HEK293 (cell line): Measurements from ENCODE around the gene LHFPL6.

Experiments
- CTCF ChIA-PET: fragments of 350-600 bp; formaldehyde crosslinking; extraction: SDS; loops from one replicate; lab custom pipeline; 2021; ENCODE audit warnings: antibody characterized with exemption; lab: Yijun Ruan, JAX
- POLR2A ChIA-PET: fragments of 300-600 bp; formaldehyde crosslinking; extraction: SDS; loops from one replicate; lab custom pipeline; 2020; ENCODE audit warnings: antibody characterized with exemption, inconsistent platforms; lab: Yijun Ruan, JAX
- H3K27ac ChIP-seq: fragments of 200-500 bp; sonication (Bioruptor generic); 2 replicates; pipeline ENCODE4 v1.5.1; 2014; ENCODE audit warnings: low read depth, low read length, control low read depth, inconsistent platforms; ENCODE audit errors: extremely low read depth
- H3K36me3 ChIP-seq, 2 experiments: fragments of 200-500 bp in 1 of 2; sonication (Bioruptor generic) in 1 of 2; 1 replicate in 1 of 2; 2 replicates in 1 of 2; pipeline ENCODE4 v1.5.1; 2014 to 2017; ENCODE audit warnings: inconsistent platforms in 2 of 2, low read length in 2 of 2; ENCODE audit not compliant: control insufficient read depth in 2 of 2, insufficient read depth in 1 of 2
- H3K4me1 ChIP-seq: fragments of 200-500 bp; sonication (Bioruptor generic); 2 replicates; pipeline ENCODE4 v1.5.1; 2014; ENCODE audit warnings: mild to moderate bottlenecking, low read length, inconsistent platforms; ENCODE audit not compliant: control insufficient read depth, insufficient read depth
- H3K4me3 ChIP-seq: 2 replicates; pipeline ENCODE4 v1.5.1; 2011; ENCODE audit warnings: low read depth, mild to moderate bottlenecking, control low read depth, low read length, moderate library complexity
- H3K9me3 ChIP-seq: fragments of 200-500 bp; sonication (Bioruptor generic); 2 replicates; pipeline ENCODE4 v1.5.1; 2014; ENCODE audit warnings: low read depth, low read length, inconsistent platforms; ENCODE audit not compliant: control insufficient read depth, insufficient read depth
- ZNF140 ChIP-seq: fragments of 450-650 bp; formaldehyde crosslinking; IDR thresholded peaks from 2 replicates; pipeline ENCODE4 v1.5.1; 2016; ENCODE audit warnings: missing biosample characterization, missing genetic modification characterization
- ZNF302 ChIP-seq: fragments of 450-650 bp; formaldehyde crosslinking; IDR thresholded peaks from 2 replicates; pipeline ENCODE4 v1.5.1; 2016; ENCODE audit warnings: missing biosample characterization, missing genetic modification characterization, low read depth
- ZNF521 ChIP-seq: fragments of 450-650 bp; formaldehyde crosslinking; IDR thresholded peaks from 2 replicates; pipeline ENCODE4 v1.5.1; 2017; ENCODE audit warnings: missing biosample characterization, mild to moderate bottlenecking, missing genetic modification characterization
- ZNF76 ChIP-seq: fragments of 450-650 bp; formaldehyde crosslinking; IDR thresholded peaks from 2 replicates; pipeline ENCODE4; 2016; ENCODE audit warnings: low read depth, missing biosample characterization, missing genetic modification characterization, borderline replicate concordance
- ZNF776 ChIP-seq: fragments of 450-650 bp; formaldehyde crosslinking; IDR thresholded peaks from 2 replicates; pipeline ENCODE4 v1.5.0; 2017; ENCODE audit warnings: missing biosample characterization, missing genetic modification characterization, borderline replicate concordance
- ZSCAN30 ChIP-seq: fragments of 450-650 bp; IDR thresholded peaks from 2 replicates; pipeline ENCODE4 v1.5.1; 2018; ENCODE audit warnings: missing biosample characterization, mild to moderate bottlenecking, missing genetic modification characterization, moderate library complexity
- ZXDB ChIP-seq: fragments of 450-650 bp; formaldehyde crosslinking; IDR thresholded peaks from 2 replicates; pipeline ENCODE4 v1.5.1; 2016; ENCODE audit warnings: missing biosample characterization, missing genetic modification characterization
- TF ChIP-seq, protein P1 (sequence below): fragments of 450-650 bp; formaldehyde crosslinking; IDR thresholded peaks from 2 replicates; pipeline ENCODE4 v1.5.1; 2016; ENCODE audit warnings: missing biosample characterization, missing genetic modification characterization, borderline replicate concordance
- TF ChIP-seq, protein P2 (sequence below): fragments of 450-650 bp; formaldehyde crosslinking; IDR thresholded peaks from 2 replicates; pipeline ENCODE4 v1.5.1; 2016; ENCODE audit warnings: missing biosample characterization, missing genetic modification characterization
- TF ChIP-seq, protein P3 (sequence below): fragments of 450-650 bp; formaldehyde crosslinking; IDR thresholded peaks from 2 replicates; pipeline ENCODE4 v1.5.1; 2017; ENCODE audit warnings: missing biosample characterization, missing genetic modification characterization
- TF ChIP-seq, protein P4 (sequence below): fragments of 450-650 bp; formaldehyde crosslinking; IDR thresholded peaks from 2 replicates; pipeline ENCODE4 v1.5.1; 2017; ENCODE audit warnings: missing biosample characterization, mild to moderate bottlenecking, missing genetic modification characterization, moderate library complexity
- TF ChIP-seq, protein P5 (sequence below): fragments of 450-650 bp; formaldehyde crosslinking; IDR thresholded peaks from 2 replicates; pipeline ENCODE4 v1.5.1; 2016; ENCODE audit warnings: missing biosample characterization, missing genetic modification characterization
- TF ChIP-seq, protein P6 (sequence below): fragments of 450-650 bp; formaldehyde crosslinking; IDR thresholded peaks from 2 replicates; pipeline ENCODE4 v1.5.1; 2017; ENCODE audit warnings: missing biosample characterization, missing genetic modification characterization
- TF ChIP-seq, protein P7 (sequence below): fragments of 450-650 bp; formaldehyde crosslinking; IDR thresholded peaks from 2 replicates; pipeline ENCODE4 v1.5.1; 2016; ENCODE audit warnings: missing biosample characterization, missing genetic modification characterization, borderline replicate concordance

The LHFPL6 gene

DNA sequence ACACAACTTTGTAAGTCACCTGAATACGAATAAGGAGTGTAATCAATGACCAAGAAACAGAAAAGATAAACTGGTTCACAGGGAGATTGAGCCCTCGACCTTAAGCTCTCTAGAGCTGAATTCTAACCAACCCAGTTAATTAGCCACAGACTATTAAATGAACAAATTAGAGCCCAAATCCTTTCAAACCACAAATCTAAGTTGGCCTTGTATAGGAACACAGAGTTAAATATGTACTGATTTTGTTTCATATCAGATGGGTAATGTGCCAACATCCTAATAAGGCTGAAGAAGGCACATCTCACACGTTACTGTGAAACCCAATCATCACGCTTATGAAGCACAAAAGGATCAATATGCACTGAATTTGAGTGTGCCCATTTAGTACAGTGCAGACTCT lies 156.1 kb downstream of the LHFPL6 start:
- Histone ChIP-seq H3K9me3 (no peaks in the 10 kb centered on the region), H3K4me3 (no peak overlapping the region), H3K27ac (no peak overlapping the region), H3K4me1 (peaks cover 8% of the 10 kb centered on the region), H3K36me3 (no peaks in the 10 kb centered on the region)
- ChIA-PET POLR2A (no interaction called here), CTCF (no interaction called here)
- no peak for TF ChIP-seq ZNF140
- no peak for TF ChIP-seq ZNF302 (tag by site-specific recombination)
- TF ChIP-seq ZNF776, result no peak

DNA sequence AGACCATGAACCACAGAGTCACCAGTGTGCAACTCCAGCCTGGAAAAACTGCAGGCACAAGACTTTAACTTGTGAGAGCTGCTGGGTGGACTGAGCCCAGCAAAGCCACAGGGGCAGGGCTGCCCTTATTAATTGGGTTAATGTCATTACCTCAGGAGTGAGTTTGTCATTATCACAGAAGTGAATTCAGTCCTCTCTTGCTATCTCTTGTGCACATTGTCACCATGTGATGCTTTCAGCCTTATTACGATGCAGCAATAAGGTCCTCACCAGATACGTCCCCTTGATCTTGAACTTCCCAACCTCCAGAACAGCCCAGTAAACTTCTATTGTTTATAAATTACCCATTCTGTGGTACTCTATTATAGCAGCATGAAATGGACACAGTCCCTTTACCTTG lies 158.1 kb downstream of the LHFPL6 start:
- Histone ChIP-seq H3K4me1 (no peaks in the 10 kb centered on the region), H3K9me3 (no peaks in the 10 kb centered on the region), H3K36me3 (no peaks in the 10 kb centered on the region), H3K4me3 (no peak overlapping the region), H3K27ac (no peak overlapping the region)
- POLR2A ChIA-PET, result no interaction called here
- CTCF ChIA-PET, result no interaction called here
- TF ChIP-seq ZNF521, result no peak
- no peak for TF ChIP-seq ZXDB
- TF ChIP-seq, protein P1, sequence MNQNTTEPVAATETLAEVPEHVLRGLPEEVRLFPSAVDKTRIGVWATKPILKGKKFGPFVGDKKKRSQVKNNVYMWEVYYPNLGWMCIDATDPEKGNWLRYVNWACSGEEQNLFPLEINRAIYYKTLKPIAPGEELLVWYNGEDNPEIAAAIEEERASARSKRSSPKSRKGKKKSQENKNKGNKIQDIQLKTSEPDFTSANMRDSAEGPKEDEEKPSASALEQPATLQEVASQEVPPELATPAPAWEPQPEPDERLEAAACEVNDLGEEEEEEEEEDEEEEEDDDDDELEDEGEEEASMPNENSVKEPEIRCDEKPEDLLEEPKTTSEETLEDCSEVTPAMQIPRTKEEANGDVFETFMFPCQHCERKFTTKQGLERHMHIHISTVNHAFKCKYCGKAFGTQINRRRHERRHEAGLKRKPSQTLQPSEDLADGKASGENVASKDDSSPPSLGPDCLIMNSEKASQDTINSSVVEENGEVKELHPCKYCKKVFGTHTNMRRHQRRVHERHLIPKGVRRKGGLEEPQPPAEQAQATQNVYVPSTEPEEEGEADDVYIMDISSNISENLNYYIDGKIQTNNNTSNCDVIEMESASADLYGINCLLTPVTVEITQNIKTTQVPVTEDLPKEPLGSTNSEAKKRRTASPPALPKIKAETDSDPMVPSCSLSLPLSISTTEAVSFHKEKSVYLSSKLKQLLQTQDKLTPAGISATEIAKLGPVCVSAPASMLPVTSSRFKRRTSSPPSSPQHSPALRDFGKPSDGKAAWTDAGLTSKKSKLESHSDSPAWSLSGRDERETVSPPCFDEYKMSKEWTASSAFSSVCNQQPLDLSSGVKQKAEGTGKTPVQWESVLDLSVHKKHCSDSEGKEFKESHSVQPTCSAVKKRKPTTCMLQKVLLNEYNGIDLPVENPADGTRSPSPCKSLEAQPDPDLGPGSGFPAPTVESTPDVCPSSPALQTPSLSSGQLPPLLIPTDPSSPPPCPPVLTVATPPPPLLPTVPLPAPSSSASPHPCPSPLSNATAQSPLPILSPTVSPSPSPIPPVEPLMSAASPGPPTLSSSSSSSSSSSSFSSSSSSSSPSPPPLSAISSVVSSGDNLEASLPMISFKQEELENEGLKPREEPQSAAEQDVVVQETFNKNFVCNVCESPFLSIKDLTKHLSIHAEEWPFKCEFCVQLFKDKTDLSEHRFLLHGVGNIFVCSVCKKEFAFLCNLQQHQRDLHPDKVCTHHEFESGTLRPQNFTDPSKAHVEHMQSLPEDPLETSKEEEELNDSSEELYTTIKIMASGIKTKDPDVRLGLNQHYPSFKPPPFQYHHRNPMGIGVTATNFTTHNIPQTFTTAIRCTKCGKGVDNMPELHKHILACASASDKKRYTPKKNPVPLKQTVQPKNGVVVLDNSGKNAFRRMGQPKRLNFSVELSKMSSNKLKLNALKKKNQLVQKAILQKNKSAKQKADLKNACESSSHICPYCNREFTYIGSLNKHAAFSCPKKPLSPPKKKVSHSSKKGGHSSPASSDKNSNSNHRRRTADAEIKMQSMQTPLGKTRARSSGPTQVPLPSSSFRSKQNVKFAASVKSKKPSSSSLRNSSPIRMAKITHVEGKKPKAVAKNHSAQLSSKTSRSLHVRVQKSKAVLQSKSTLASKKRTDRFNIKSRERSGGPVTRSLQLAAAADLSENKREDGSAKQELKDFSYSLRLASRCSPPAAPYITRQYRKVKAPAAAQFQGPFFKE, result no peak
- TF ChIP-seq, protein P2, sequence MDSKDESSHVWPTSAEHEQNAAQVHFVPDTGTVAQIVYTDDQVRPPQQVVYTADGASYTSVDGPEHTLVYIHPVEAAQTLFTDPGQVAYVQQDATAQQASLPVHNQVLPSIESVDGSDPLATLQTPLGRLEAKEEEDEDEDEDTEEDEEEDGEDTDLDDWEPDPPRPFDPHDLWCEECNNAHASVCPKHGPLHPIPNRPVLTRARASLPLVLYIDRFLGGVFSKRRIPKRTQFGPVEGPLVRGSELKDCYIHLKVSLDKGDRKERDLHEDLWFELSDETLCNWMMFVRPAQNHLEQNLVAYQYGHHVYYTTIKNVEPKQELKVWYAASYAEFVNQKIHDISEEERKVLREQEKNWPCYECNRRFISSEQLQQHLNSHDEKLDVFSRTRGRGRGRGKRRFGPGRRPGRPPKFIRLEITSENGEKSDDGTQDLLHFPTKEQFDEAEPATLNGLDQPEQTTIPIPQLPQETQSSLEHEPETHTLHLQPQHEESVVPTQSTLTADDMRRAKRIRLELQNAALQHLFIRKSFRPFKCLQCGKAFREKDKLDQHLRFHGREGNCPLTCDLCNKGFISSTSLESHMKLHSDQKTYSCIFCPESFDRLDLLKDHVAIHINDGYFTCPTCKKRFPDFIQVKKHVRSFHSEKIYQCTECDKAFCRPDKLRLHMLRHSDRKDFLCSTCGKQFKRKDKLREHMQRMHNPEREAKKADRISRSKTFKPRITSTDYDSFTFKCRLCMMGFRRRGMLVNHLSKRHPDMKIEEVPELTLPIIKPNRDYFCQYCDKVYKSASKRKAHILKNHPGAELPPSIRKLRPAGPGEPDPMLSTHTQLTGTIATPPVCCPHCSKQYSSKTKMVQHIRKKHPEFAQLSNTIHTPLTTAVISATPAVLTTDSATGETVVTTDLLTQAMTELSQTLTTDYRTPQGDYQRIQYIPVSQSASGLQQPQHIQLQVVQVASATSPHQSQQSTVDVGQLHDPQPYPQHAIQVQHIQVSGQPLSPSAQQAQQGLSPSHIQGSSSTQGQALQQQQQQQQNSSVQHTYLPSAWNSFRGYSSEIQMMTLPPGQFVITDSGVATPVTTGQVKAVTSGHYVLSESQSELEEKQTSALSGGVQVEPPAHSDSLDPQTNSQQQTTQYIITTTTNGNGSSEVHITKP (tag by site-specific recombination), result no peak
- TF ChIP-seq, protein P3, sequence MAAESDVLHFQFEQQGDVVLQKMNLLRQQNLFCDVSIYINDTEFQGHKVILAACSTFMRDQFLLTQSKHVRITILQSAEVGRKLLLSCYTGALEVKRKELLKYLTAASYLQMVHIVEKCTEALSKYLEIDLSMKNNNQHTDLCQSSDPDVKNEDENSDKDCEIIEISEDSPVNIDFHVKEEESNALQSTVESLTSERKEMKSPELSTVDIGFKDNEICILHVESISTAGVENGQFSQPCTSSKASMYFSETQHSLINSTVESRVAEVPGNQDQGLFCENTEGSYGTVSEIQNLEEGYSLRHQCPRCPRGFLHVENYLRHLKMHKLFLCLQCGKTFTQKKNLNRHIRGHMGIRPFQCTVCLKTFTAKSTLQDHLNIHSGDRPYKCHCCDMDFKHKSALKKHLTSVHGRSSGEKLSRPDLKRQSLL (tag by site-specific recombination), result no peak
- TF ChIP-seq, protein P4, sequence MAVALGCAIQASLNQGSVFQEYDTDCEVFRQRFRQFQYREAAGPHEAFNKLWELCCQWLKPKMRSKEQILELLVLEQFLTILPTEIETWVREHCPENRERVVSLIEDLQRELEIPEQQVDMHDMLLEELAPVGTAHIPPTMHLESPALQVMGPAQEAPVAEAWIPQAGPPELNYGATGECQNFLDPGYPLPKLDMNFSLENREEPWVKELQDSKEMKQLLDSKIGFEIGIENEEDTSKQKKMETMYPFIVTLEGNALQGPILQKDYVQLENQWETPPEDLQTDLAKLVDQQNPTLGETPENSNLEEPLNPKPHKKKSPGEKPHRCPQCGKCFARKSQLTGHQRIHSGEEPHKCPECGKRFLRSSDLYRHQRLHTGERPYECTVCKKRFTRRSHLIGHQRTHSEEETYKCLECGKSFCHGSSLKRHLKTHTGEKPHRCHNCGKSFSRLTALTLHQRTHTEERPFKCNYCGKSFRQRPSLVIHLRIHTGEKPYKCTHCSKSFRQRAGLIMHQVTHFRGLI (tag by site-specific recombination), result no peak
- TF ChIP-seq, protein P5, sequence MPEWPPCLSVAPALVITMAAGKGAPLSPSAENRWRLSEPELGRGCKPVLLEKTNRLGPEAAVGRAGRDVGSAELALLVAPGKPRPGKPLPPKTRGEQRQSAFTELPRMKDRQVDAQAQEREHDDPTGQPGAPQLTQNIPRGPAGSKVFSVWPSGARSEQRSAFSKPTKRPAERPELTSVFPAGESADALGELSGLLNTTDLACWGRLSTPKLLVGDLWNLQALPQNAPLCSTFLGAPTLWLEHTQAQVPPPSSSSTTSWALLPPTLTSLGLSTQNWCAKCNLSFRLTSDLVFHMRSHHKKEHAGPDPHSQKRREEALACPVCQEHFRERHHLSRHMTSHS (tag by site-specific recombination), result no peak
- TF ChIP-seq, protein P6, sequence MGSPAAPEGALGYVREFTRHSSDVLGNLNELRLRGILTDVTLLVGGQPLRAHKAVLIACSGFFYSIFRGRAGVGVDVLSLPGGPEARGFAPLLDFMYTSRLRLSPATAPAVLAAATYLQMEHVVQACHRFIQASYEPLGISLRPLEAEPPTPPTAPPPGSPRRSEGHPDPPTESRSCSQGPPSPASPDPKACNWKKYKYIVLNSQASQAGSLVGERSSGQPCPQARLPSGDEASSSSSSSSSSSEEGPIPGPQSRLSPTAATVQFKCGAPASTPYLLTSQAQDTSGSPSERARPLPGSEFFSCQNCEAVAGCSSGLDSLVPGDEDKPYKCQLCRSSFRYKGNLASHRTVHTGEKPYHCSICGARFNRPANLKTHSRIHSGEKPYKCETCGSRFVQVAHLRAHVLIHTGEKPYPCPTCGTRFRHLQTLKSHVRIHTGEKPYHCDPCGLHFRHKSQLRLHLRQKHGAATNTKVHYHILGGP, result no peak
- no peak for TF ChIP-seq ZSCAN30 (tag by site-specific recombination)
- TF ChIP-seq, protein P7, sequence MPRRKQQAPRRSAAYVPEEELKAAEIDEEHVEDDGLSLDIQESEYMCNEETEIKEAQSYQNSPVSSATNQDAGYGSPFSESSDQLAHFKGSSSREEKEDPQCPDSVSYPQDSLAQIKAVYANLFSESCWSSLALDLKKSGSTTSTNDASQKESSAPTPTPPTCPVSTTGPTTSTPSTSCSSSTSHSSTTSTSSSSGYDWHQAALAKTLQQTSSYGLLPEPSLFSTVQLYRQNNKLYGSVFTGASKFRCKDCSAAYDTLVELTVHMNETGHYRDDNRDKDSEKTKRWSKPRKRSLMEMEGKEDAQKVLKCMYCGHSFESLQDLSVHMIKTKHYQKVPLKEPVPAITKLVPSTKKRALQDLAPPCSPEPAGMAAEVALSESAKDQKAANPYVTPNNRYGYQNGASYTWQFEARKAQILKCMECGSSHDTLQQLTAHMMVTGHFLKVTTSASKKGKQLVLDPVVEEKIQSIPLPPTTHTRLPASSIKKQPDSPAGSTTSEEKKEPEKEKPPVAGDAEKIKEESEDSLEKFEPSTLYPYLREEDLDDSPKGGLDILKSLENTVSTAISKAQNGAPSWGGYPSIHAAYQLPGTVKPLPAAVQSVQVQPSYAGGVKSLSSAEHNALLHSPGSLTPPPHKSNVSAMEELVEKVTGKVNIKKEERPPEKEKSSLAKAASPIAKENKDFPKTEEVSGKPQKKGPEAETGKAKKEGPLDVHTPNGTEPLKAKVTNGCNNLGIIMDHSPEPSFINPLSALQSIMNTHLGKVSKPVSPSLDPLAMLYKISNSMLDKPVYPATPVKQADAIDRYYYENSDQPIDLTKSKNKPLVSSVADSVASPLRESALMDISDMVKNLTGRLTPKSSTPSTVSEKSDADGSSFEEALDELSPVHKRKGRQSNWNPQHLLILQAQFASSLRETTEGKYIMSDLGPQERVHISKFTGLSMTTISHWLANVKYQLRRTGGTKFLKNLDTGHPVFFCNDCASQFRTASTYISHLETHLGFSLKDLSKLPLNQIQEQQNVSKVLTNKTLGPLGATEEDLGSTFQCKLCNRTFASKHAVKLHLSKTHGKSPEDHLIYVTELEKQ, result no peak
- no peak for TF ChIP-seq ZNF76 (tag by site-specific recombination)
